ENCODE data around the gene UBE2D1. TPM values are rescaled to one million over a fixed set of nuclear protein-coding genes. Genes with fewer than 3 reads are reported as not detected.

Gene UBE2D1
- 23.9 and 24.9 TPM in 2 replicates for total RNA-seq
- long read RNA-seq, transcript UBE2D1-201 (7 exons, 2,659 nt) = major isoform, 11 of 13 reads
- long read RNA-seq, partial matches to known transcripts = 0 of 13 reads
- long read RNA-seq, other reads (novel, unspliced or antisense) = 0 of 13 reads

DNA sequence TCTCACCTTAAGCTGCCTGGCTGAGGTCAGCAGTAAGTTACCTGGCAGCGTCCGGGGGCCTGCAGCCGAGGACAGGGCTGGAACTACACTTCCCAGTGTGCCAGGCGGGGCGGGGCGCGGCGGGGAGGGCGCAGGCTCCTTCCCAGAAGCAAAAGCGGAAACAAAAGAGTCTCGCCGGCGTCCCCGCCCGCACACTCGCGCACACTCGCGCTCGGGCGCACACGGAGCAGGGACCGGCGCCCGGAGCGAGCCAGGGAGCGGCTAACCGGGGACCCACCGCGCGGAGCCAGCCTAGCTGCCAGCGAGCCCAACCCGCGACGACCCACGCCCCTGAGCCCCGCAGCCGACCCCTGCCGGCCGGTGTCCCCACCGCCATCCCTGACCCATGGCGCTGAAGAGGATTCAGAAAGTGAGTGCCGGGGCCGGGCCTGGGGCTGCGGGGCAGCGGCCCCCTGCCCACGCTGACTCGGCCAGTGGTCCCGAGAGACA lies at the start of gene UBE2D1:
UBE2D1 (plus strand) TSS at position 190 of the 489 bp plus-strand sequence; CDS start at position 386, 196 bp downstream.
- H3K27me3 Mint-ChIP-seq (ENCODE audit: low read depth) = peaks cover 10% of the 10 kb centered on the region
- peak within 1 kb of the TSS; percentile 89 for H3K27ac Mint-ChIP-seq (ENCODE audit: unreplicated experiment)
- TF ChIP-seq, protein P1, sequence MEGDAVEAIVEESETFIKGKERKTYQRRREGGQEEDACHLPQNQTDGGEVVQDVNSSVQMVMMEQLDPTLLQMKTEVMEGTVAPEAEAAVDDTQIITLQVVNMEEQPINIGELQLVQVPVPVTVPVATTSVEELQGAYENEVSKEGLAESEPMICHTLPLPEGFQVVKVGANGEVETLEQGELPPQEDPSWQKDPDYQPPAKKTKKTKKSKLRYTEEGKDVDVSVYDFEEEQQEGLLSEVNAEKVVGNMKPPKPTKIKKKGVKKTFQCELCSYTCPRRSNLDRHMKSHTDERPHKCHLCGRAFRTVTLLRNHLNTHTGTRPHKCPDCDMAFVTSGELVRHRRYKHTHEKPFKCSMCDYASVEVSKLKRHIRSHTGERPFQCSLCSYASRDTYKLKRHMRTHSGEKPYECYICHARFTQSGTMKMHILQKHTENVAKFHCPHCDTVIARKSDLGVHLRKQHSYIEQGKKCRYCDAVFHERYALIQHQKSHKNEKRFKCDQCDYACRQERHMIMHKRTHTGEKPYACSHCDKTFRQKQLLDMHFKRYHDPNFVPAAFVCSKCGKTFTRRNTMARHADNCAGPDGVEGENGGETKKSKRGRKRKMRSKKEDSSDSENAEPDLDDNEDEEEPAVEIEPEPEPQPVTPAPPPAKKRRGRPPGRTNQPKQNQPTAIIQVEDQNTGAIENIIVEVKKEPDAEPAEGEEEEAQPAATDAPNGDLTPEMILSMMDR (conservative IDR thresholded peaks at IDR 0.05) = peak; percentile 43
- H3K9me3 Mint-ChIP-seq = no peaks in the 10 kb centered on the region
- no peaks in the 10 kb centered on the region for H3K36me3 Mint-ChIP-seq (ENCODE audit: low read depth)
- peak; percentile 71 for DNase-seq (ENCODE audit: low read depth, low spot score)
- peak within 1 kb of the TSS; percentile 99 for H3K4me3 Mint-ChIP-seq
- peaks cover 24% of the 10 kb centered on the region for H3K4me1 Mint-ChIP-seq

DNA sequence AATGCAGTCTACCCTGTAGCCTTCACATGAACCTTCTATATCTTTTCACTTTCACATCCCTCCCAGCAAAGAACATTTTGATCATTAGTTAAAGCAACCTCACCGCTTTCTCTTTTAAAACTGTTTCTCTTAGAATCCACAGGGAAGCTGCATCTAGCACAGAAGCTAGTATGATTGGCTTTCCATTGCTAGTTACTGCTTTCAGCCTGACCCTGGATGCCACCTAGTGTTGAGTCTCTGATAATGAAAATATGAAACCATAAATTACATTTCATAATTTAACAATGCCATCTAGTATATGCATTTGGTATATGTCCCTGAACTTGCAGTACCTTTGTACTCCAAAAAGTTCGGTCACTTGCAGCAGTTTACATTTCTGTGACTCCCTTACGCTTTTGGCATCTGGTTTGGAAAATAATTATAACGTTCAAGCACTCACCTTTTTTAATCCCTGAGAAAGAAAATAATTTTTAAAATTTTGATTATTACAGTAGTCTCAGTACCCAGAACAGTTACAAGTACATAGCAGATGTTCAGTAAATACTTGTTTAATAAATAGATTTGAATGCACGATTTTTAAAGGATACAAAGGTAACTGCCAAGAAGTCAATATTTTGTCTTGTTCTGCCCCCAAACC lies 43.1 kb upstream of the UBE2D1 start:
- Mint-ChIP-seq H3K36me3 (ENCODE audit: low read depth) (no peaks in the 10 kb centered on the region), H3K27me3 (ENCODE audit: low read depth) (no peaks in the 10 kb centered on the region), H3K4me3 (no peak overlapping the region), H3K4me1 (no peaks in the 10 kb centered on the region), H3K27ac (ENCODE audit: unreplicated experiment) (no peak overlapping the region), H3K9me3 (no peaks in the 10 kb centered on the region)
- TF ChIP-seq, protein P1 (conservative IDR thresholded peaks at IDR 0.05) = peak; percentile 79
- DNase-seq (ENCODE audit: low read depth, low spot score) = no peak

DNA sequence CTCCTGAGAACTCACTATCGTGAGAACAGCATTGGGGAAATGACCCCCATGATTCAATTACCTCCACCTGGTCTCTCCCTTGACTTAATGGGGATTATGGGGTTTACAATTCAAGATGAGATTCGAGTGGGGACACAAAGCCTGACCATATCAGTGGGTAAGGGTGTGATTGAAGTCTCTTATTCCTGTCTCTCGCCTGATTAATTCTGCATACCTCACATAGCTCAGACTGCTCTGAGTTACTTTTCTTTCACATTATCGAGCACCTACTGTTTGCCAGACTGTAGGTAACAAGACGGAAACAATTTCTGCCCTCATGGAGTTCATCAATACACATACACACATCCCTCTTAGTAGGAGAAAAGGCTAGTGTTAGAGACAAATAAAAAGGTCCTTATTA lies 40.8 kb upstream of the UBE2D1 start:
- Mint-ChIP-seq H3K27ac (ENCODE audit: unreplicated experiment) (no peak overlapping the region), H3K36me3 (ENCODE audit: low read depth) (no peaks in the 10 kb centered on the region)
- DNase-seq (ENCODE audit: low read depth, low spot score) = no peak

DNA sequence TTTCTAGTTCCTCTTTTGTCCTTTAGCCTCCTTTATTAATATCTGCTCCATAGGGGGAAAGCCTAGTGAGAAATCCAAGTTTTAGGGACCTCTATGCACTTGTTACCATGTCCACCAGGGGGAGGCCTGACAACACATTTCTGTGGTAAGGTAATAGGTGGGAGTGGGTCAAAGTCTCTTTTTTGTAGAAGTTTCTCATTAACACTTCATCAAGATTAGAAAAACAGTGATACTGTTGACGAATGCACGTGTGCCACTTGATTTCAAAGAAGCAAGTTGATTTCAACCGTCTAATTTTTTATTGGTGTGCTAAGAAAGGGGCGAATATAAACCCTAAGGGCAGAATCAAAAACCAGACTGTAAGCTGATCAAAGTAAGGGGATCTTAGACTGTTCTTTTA lies 35.2 kb upstream of the UBE2D1 start:
- Mint-ChIP-seq H3K4me1 (peaks cover 8% of the 10 kb centered on the region), H3K27ac (ENCODE audit: unreplicated experiment) (no peak overlapping the region), H3K36me3 (ENCODE audit: low read depth) (no peaks in the 10 kb centered on the region), H3K27me3 (ENCODE audit: low read depth) (peaks cover 7% of the 10 kb centered on the region), H3K9me3 (no peaks in the 10 kb centered on the region), H3K4me3 (no peak overlapping the region)
- peak; percentile 54 for DNase-seq (ENCODE audit: low read depth, low spot score)
- TF ChIP-seq, protein P1 (conservative IDR thresholded peaks at IDR 0.05) = peak; percentile 90

More for the DNA sequence above, 40.8 kb upstream of the UBE2D1 start:
- Mint-ChIP-seq H3K4me3 (no peak overlapping the region), H3K27me3 (ENCODE audit: low read depth) (no peaks in the 10 kb centered on the region), H3K9me3 (no peaks in the 10 kb centered on the region), H3K4me1 (no peaks in the 10 kb centered on the region)
- TF ChIP-seq, protein P1 (conservative IDR thresholded peaks at IDR 0.05) = no peak

DNA sequence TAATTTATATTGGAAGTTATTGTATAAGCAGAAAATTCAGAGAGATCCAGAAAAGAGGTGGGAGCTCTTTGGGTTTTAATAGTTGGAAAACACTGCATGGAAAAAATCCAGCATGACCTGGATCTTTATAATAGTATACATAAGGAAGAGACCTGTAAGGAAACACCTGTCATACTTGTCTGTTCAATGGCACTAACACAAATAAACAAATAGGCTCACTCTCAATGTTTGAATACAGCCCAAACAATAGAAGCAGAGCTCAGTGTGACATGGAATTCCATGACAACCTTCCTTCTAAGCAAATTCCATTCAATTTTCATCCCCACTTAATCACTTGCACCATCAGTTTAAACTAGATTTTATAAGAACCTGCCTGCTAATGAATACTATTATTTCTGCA lies 34.1 kb upstream of the UBE2D1 start:
- Mint-ChIP-seq H3K9me3 (no peaks in the 10 kb centered on the region), H3K27ac (ENCODE audit: unreplicated experiment) (no peak overlapping the region)
- no peak for DNase-seq (ENCODE audit: low read depth, low spot score)

More for the DNA sequence above, 34.1 kb upstream of the UBE2D1 start:
- Mint-ChIP-seq H3K36me3 (ENCODE audit: low read depth) (no peaks in the 10 kb centered on the region), H3K27me3 (ENCODE audit: low read depth) (peaks cover 7% of the 10 kb centered on the region), H3K4me3 (no peak overlapping the region), H3K4me1 (peaks cover 8% of the 10 kb centered on the region)
- TF ChIP-seq, protein P1 (conservative IDR thresholded peaks at IDR 0.05) = no peak
